IMR-90 (cell line): Measurements from ENCODE around the gene SVIL. TPM values are rescaled to one million over a fixed set of nuclear protein-coding genes. Genes with fewer than 3 reads are reported as not detected.

Experiments
- ATAC-seq: fragments of 200-7000 bp; cut with Tn5 transposase; 2 replicates; pipeline ENCODE4 v1.9.1; 2020; ENCODE audit warnings: low read depth, mild to moderate bottlenecking, moderate library complexity
- BruUV-seq: library from RNA; stranded (reverse); fragments of 400-500 nt; replicated peaks from 2 replicates; lab custom pipeline; 2021; lab: Mats Ljungman, UMichigan
- CTCF ChIA-PET: fragments of 300-600 bp; formaldehyde crosslinking; extraction: SDS; loops from one replicate; lab custom pipeline; 2021; ENCODE audit warnings: antibody characterized with exemption; lab: Yijun Ruan, JAX
- POLR2A ChIA-PET: fragments of 300-600 bp; sonication (Branson Sonifier 250); formaldehyde crosslinking; loops from one replicate; lab custom pipeline; 2022; ENCODE audit warnings: antibody characterized with exemption; ENCODE audit not compliant: unreplicated experiment; lab: Charles Lee
- DNase-seq: peaks from one replicate; pipeline ENCODE4 v3.0.0; 2013
- H2AFZ ChIP-seq: replicated peaks from 2 replicates; pipeline ENCODE3; 2013; ENCODE audit warnings: low read length, mild to moderate bottlenecking; ENCODE audit not compliant: poor library complexity
- H2AK5ac ChIP-seq: 2 replicates; pipeline ENCODE4 v1.6.1; 2013; ENCODE audit warnings: low read depth, low read length, inconsistent platforms
- H2AK9ac ChIP-seq: replicated peaks from 2 replicates; pipeline ENCODE3; 2013; ENCODE audit warnings: mild to moderate bottlenecking, low read depth, low read length, moderate library complexity; ENCODE audit not compliant: poor library complexity
- H2BK120ac ChIP-seq: 2 replicates; pipeline ENCODE4 v1.6.1; 2013; ENCODE audit warnings: low read depth, low read length, inconsistent platforms
- H2BK15ac ChIP-seq: 3 replicates; pipeline ENCODE4 v1.6.1; 2013; ENCODE audit warnings: low read depth, low read length, inconsistent platforms
- H2BK20ac ChIP-seq: 2 replicates; pipeline ENCODE4 v1.6.1; 2013; ENCODE audit warnings: low read depth, mild to moderate bottlenecking, inconsistent platforms, low read length, moderate library complexity
- H2BK5ac ChIP-seq: 2 replicates; pipeline ENCODE4 v1.6.1; 2013; ENCODE audit warnings: mild to moderate bottlenecking, low read depth, low read length, inconsistent platforms; ENCODE audit not compliant: poor library complexity, severe bottlenecking
- H3K14ac ChIP-seq: replicated peaks from 2 replicates; pipeline ENCODE4 v1.6.1; 2013; ENCODE audit warnings: low read depth, low read length, inconsistent platforms
- H3K18ac ChIP-seq: 2 replicates; pipeline ENCODE4 v1.6.1; 2013; ENCODE audit warnings: low read depth, low read length, control low read depth
- H3K23ac ChIP-seq: 2 replicates; pipeline ENCODE4 v1.6.1; 2013; ENCODE audit warnings: low read depth, low read length, inconsistent platforms
- H3K27ac ChIP-seq: 2 replicates; pipeline ENCODE4 v1.5.1; 2013; ENCODE audit warnings: mild to moderate bottlenecking, control low read depth, low read length; ENCODE audit not compliant: insufficient read depth
- H3K27me3 ChIP-seq: 2 replicates; pipeline ENCODE4 v1.6.1; 2013; ENCODE audit warnings: low read length; ENCODE audit not compliant: control insufficient read depth, insufficient read depth
- H3K36me3 ChIP-seq: 2 replicates; pipeline ENCODE4 v1.6.1; 2013; ENCODE audit warnings: low read length, mixed read lengths; ENCODE audit not compliant: control insufficient read depth, insufficient read depth
- H3K4ac ChIP-seq: 2 replicates; pipeline ENCODE4 v1.6.1; 2013; ENCODE audit warnings: low read depth, low read length, inconsistent platforms
- H3K4me1 ChIP-seq: 2 replicates; pipeline ENCODE4 v1.6.1; 2013; ENCODE audit warnings: low read length, mixed read lengths; ENCODE audit not compliant: control insufficient read depth, insufficient read depth
- H3K4me2 ChIP-seq: 2 replicates; pipeline ENCODE4 v1.6.1; 2013; ENCODE audit warnings: low read depth, mild to moderate bottlenecking, control low read depth, low read length, moderate library complexity
- H3K4me3 ChIP-seq: 2 replicates; pipeline ENCODE4 v1.5.1; 2013; ENCODE audit warnings: low read depth, mild to moderate bottlenecking, control low read depth, low read length, moderate library complexity; ENCODE audit not compliant: insufficient read depth
- H3K56ac ChIP-seq: 2 replicates; pipeline ENCODE4 v1.6.1; 2013; ENCODE audit warnings: low read length, inconsistent platforms; ENCODE audit not compliant: insufficient read depth; ENCODE audit errors: extremely low read depth
- H3K79me1 ChIP-seq, 2 experiments: 2 replicates each; pipeline ENCODE4 v1.6.1; 2013; ENCODE audit warnings: low read length in 2 of 2, inconsistent platforms in 1 of 2, low read depth in 1 of 2
- H3K9ac ChIP-seq: 2 replicates; pipeline ENCODE4 v1.6.1; 2013; ENCODE audit warnings: low read depth, low read length, control low read depth
- H3K9me1 ChIP-seq: 2 replicates; pipeline ENCODE4 v1.6.1; 2013; ENCODE audit warnings: low read length, inconsistent platforms; ENCODE audit not compliant: insufficient read depth
- H3K9me3 ChIP-seq: 2 replicates; pipeline ENCODE4 v1.6.1; 2013; ENCODE audit warnings: low read length; ENCODE audit not compliant: control insufficient read depth, insufficient read depth
- H4K20me1 ChIP-seq: 2 replicates; pipeline ENCODE4 v1.6.1; 2013; ENCODE audit warnings: low read length, inconsistent platforms; ENCODE audit not compliant: insufficient read depth
- H4K5ac ChIP-seq: 2 replicates; pipeline ENCODE4 v1.6.1; 2013; ENCODE audit warnings: mild to moderate bottlenecking, low read depth, low read length, control low read depth
- H4K8ac ChIP-seq, 2 experiments: 2 replicates each; pipeline ENCODE4 v1.6.1; 2013; ENCODE audit warnings: low read depth in 2 of 2, low read length in 2 of 2, control low read depth in 1 of 2, inconsistent platforms in 1 of 2
- H4K91ac ChIP-seq: 2 replicates; pipeline ENCODE4 v1.6.1; 2013; ENCODE audit warnings: low read depth, low read length, inconsistent platforms; ENCODE audit not compliant: insufficient read depth
- CEBPB ChIP-seq: IDR thresholded peaks from 2 replicates; pipeline ENCODE4 v1.6.1; 2012; ENCODE audit warnings: low read depth, low read length, improper control_type of control experiment
- RAD21 ChIP-seq: IDR thresholded peaks from 2 replicates; pipeline ENCODE4 v1.6.1; 2012; ENCODE audit warnings: low read length, improper control_type of control experiment
- dilution Hi-C: fragments of 300-500 bp; cut with HindIII; formaldehyde crosslinking; loops from one replicate; pipeline ENCODE4 v1.14.3; 2018; ENCODE audit warnings: low sequenced_read_pairs; ENCODE audit not compliant: unreplicated experiment
- in situ Hi-C: fragments of 300-500 bp; cut with MboI; formaldehyde crosslinking; loops from 3 replicates; pipeline ENCODE4 v1.14.3; 2019; ENCODE audit warnings: low sequenced_read_pairs, inconsistent platforms, mixed read lengths
- intact Hi-C: fragments of 100-400 bp; cut with micrococcal nuclease; formaldehyde crosslinking; loops from 2 replicates; pipeline ENCODE4 v1.10.0; 2022
- polyA plus RNA-seq, 3 experiments: library from polyadenylated mRNA; depleted of rRNA; stranded (reverse); fragments of >200 nt; gene quantifications; 2 replicates each; pipeline ENCODE4 v1.2.3, GENCODE V29; 2012; ENCODE audit warnings: low replicate concordance in 1 of 3
- total RNA-seq: library from RNA; depleted of rRNA; stranded (reverse); fragments of >200 nt; gene quantifications from 2 replicates; pipeline ENCODE4 v1.2.3, GENCODE V29; 2012

The SVIL gene
- total and polyA plus RNA-seq, 2 of the 4 experiments (the other 2 are of a cell fraction), result 11.5 to 11.6 TPM

DNA sequence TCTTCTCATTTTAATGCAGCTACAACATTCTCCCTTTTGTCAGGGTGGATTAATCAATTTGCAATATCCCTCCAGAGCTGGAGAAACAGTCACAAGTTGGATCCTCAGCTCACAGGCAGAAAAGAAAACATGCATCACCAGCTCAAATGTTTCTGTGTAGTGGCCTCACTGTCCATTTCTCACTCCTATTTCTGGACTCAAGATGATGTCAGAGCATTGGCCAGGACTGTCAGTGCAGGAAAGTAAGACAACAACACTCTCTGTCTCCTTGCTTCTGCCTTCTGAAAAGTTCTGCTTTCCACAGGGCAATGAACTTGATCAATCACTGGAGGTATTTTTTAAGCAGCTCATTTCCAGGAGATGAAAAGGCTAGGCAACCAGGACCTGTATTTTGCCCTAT is 8.2 kb upstream of the SVIL start:
- H3K23ac ChIP-seq, result no peak overlapping the region
- CTCF ChIA-PET, result no interaction called here

More for the DNA sequence above, 8.2 kb upstream of the SVIL start:
- H2AK9ac ChIP-seq, result no peak overlapping the region
- dilution Hi-C loops, result no loop called here
- H3K79me1 ChIP-seq, result peaks cover 31 to 77% of the 10 kb centered on the region in 2 experiments
- no TSS peak for BruUV-seq
- H3K36me3 ChIP-seq, result no peaks in the 10 kb centered on the region
- H3K18ac ChIP-seq, result no peak overlapping the region
- no peak overlapping the region for H3K56ac ChIP-seq
- H4K5ac ChIP-seq, result no peak overlapping the region
- no peak overlapping the region for H2BK120ac ChIP-seq
- H3K4ac ChIP-seq, result peak overlapping the region; percentile 8; the same call in 1 of the 2 replicates
- no peak for TF ChIP-seq RAD21
- TF ChIP-seq CEBPB, result 0 out of 2 replicates have a peak, but pooled peaks have one; percentile 6
- H3K14ac ChIP-seq, result 0 out of 2 replicates have a peak overlapping the region, but pooled peaks have one; percentile 10
- no peaks in the 10 kb centered on the region for H3K27me3 ChIP-seq
- H3K4me3 ChIP-seq, result no peak overlapping the region
- no peak overlapping the region for H2BK5ac ChIP-seq
- peak overlapping the region; percentile 1; the same call in 1 of the 2 replicates for H2AK5ac ChIP-seq
- intact Hi-C loops, result no loop called here
- in situ Hi-C loops, result no loop called here
- POLR2A ChIA-PET, result no interaction called here
- 0 out of 2 replicates have a peak overlapping the region, but pooled peaks have one; percentile 21 for H2BK20ac ChIP-seq
- no peak overlapping the region for H3K4me2 ChIP-seq
- H2AFZ ChIP-seq, result no peak overlapping the region
- peaks cover 32% of the 10 kb centered on the region for H4K20me1 ChIP-seq
- ATAC-seq, result peak; percentile 68
- no peaks in the 10 kb centered on the region for H3K9me3 ChIP-seq
- H3K9ac ChIP-seq, result no peak overlapping the region
- peaks cover 23% of the 10 kb centered on the region for H3K4me1 ChIP-seq
- peaks cover 26% of the 10 kb centered on the region for H3K9me1 ChIP-seq
- DNase-seq, result peak; percentile 87
- no peak overlapping the region for H3K27ac ChIP-seq
- H2BK15ac ChIP-seq, result no peak overlapping the region
- no peak overlapping the region for H4K91ac ChIP-seq
- H4K8ac ChIP-seq, result peak overlapping the region in 1 of 2 experiments; percentile 4; a peak in 1 of 4 replicates
